K562 (cell line): Measurements from ENCODE around the gene KRT6C. TPM values are rescaled to one million over a fixed set of nuclear protein-coding genes. Genes with fewer than 3 reads are reported as not detected.

Experiments used
- NKRF ChIP-seq: fragments of 450-650 bp; IDR thresholded peaks from 2 replicates; pipeline ENCODE4 v1.6.1; 2016; ENCODE audit warnings: borderline replicate concordance
- THAP12 ChIP-seq: fragments of 250-450 bp; sonication (Bioruptor Pico); IDR thresholded peaks from 2 replicates; pipeline ENCODE4 v1.9.0; 2021; ENCODE audit warnings: mild to moderate bottlenecking, inconsistent platforms
- ZNF12 ChIP-seq: sonication (generic); formaldehyde crosslinking; IDR thresholded peaks from 2 replicates; pipeline ENCODE4 v1.4.0; 2020; ENCODE audit warnings: mild to moderate bottlenecking, missing genetic modification reagents
- polyA plus RNA-seq, 8 experiments: library from polyadenylated mRNA; depleted of rRNA in 4 of 8; stranded (reverse) in 5 of 8; unstranded in 3 of 8; fragments of >200 nt; fragmentation: Nextera tagmentation in 2 of 8; fragmentation: Illumina TruSeq in 1 of 8; extraction: Ambion mirVana in 2 of 8; extraction: Trizol in 1 of 8; gene quantifications; 2 replicates each; pipeline versions ENCODE4 v1.2.1 to v1.2.3, GENCODE V29; 2011 to 2014; ENCODE audit warnings: inconsistent platforms in 1 of 8, missing spikeins in 1 of 8
- total RNA-seq, 7 experiments: library from RNA; depleted of rRNA in 6 of 7; stranded (reverse); fragments of >200 nt in 6 of 7; fragmentation: Illumina TruSeq in 2 of 7; extraction: Trizol in 2 of 7; gene quantifications; 2 replicates each; pipeline versions ENCODE4 v1.2.1 to v1.2.3, GENCODE V29; 2011 to 2021; ENCODE audit warnings: low replicate concordance in 1 of 7

Gene KRT6C
- total and polyA plus RNA-seq, 9 of the 15 experiments (the other 6 are each of a cell fraction or from before 2014, with no cell fraction given): not detected

GRCh38 chr12:52517005-52517835 lies 43.6 kb upstream of the KRT6C start (continued):
- TF ChIP-seq THAP12 (CRISPR knock-in tag) (no peak), ZNF12 (CRISPR knock-in tag) (no peak), NKRF (no peak)
